Measurements from ENCODE around the gene CTTNBP2NL. TPM values are rescaled to one million over a fixed set of nuclear protein-coding genes. Genes with fewer than 3 reads are reported as not detected.
A peak's percentile ranks its signal among the peaks of the same experiment; 100 is the strongest.

The CTTNBP2NL gene
- total and polyA plus RNA-seq, 8 donors = 3.6 to 41.5 (median 13.7) TPM

DNA sequence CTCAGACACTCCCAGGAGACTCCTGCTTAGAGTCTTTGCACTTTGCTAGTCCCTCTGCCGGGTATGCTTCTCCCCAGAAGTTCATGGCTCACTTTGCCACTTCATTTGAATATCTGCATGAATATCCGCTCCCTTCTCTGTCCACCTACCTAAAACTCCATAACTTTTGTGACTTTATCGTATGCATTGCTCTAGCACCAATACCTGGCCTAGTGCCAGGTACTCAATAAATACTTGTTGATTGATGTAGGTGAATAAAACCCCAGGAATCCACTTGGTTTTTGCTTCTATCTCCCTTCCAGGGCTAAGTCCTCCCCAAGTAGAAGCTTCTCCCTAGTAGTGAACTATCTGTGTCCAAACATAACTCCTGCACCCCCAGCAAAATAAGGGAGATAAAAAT is 27.8 kb upstream of the CTTNBP2NL start:
- WGBS, 5 donors = 71 to 86% (median 75%) methylated on average over 3 of the region's 3 CpGs
- no peak for DNase-seq
- intact Hi-C loops (cut with DNase I; ENCODE audit: low total_unique reads) = no loop called here
- no peak overlapping the region for H3K4me3 ChIP-seq
- no peaks in the 10 kb centered on the region for H3K9me3 ChIP-seq
- H3K4me1 ChIP-seq = peaks cover 0 to 7% (median 2%) of the 10 kb centered on the region in 4 donors
- no peaks in the 10 kb centered on the region for H3K36me3 ChIP-seq
- TF ChIP-seq POLR2AphosphoS5 (IDR thresholded peaks at IDR 0.05) = no peak
- TF ChIP-seq POLR2A (IDR thresholded peaks at IDR 0.05) = no peak
- TF ChIP-seq EP300 (IDR thresholded peaks at IDR 0.05) = no peak
- TF ChIP-seq, protein P1, sequence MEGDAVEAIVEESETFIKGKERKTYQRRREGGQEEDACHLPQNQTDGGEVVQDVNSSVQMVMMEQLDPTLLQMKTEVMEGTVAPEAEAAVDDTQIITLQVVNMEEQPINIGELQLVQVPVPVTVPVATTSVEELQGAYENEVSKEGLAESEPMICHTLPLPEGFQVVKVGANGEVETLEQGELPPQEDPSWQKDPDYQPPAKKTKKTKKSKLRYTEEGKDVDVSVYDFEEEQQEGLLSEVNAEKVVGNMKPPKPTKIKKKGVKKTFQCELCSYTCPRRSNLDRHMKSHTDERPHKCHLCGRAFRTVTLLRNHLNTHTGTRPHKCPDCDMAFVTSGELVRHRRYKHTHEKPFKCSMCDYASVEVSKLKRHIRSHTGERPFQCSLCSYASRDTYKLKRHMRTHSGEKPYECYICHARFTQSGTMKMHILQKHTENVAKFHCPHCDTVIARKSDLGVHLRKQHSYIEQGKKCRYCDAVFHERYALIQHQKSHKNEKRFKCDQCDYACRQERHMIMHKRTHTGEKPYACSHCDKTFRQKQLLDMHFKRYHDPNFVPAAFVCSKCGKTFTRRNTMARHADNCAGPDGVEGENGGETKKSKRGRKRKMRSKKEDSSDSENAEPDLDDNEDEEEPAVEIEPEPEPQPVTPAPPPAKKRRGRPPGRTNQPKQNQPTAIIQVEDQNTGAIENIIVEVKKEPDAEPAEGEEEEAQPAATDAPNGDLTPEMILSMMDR (IDR thresholded peaks at IDR 0.05) = no peak
- no peak overlapping the region for H3K27ac ChIP-seq
- peaks cover 0 to 26% (median 3%) of the 10 kb centered on the region in 3 donors for H3K27me3 ChIP-seq

DNA sequence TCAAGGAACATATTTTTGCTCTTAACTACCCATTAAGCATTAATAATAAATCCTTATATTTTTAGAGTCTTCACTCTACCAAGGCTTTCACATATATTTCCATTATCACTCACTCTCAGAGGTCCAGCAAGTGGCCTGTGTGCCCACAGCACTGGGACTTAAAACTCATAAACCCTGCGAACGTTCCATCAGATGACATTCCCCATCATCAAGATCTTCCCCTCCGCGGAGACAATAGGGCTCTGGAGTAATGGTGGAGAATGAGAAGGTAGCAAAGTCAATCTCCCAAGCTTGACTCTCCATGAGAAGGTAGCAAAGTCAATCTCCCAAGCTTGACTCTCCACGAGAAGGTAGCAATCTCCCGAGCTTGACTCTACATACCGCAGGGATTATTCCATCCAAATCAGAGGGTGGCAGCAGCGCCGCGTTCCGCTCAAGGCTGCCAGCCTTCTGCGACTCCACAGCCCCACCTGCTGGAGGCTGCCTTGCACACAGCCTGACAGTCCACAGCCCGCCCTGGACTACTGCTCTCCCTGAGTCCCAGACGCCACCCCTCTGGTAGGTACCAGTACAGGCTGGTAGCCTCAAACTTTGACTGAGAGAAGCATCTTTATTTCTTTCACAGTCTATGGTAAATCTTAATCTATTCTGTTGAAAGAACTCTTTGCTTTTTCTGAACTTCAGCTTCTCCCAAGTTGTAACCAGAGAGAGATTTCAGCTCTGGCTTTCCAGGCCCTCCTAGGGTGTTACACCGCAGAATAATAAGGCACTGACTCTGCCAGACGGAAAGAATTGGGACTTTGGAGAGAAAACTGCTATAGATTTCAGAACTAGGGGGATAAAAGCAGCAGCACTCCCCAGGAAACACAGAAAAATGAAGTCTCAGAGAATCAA is 26.4 kb upstream of the CTTNBP2NL start:
- peak; percentile 89 to 95 for DNase-seq
- WGBS, 5 donors = 20 to 34% (median 23%) methylated on average over 11 to 16 of the region's 16 CpGs

DNA sequence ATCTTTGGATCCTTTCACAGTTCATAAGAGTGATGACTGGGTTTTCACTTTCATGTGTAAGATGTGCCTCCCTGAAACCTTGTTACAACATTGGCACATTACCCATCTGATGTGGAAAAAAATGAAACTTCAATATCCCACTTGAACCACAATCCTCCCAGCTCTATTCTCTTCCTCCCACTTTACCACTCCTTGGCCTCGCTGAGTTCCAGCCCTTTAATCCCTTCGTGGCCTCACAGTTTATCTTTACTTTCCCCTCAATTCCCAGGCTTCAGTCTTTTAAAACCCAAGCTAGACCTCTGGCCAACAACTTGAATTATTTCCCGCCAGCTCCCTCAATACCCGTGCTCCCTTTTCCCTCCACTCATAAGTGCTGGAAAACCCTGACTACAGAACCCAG is 25.0 kb upstream of the CTTNBP2NL start:
- DNase-seq = no peak
- Histone ChIP-seq H3K27me3 (peaks cover 0 to 26% (median 3%) of the 10 kb centered on the region in 3 donors), H3K4me1 (peaks cover 0 to 7% (median 2%) of the 10 kb centered on the region in 4 donors), H3K27ac (no peak overlapping the region), H3K9me3 (no peaks in the 10 kb centered on the region), H3K36me3 (no peaks in the 10 kb centered on the region), H3K4me3 (no peak overlapping the region)
- WGBS, 5 donors = 47 to 59% (median 54%) methylated on average over 4 of the region's 4 CpGs
- intact Hi-C loops (cut with DNase I; ENCODE audit: low total_unique reads) = no loop called here
- no peak for TF ChIP-seq POLR2A (IDR thresholded peaks at IDR 0.05)
- TF ChIP-seq EP300 (IDR thresholded peaks at IDR 0.05) = no peak
- TF ChIP-seq, protein P1 (IDR thresholded peaks at IDR 0.05) = no peak
- no peak for TF ChIP-seq POLR2AphosphoS5 (IDR thresholded peaks at IDR 0.05)

More for the DNA sequence above, 26.4 kb upstream of the CTTNBP2NL start:
- H3K36me3 ChIP-seq = no peaks in the 10 kb centered on the region
- no peak overlapping the region for H3K4me3 ChIP-seq
- H3K9me3 ChIP-seq = no peaks in the 10 kb centered on the region
- TF ChIP-seq, protein P1 (IDR thresholded peaks at IDR 0.05) = peak in 5 of 7 experiments; percentile 86 to 95 (median 90)
- TF ChIP-seq POLR2AphosphoS5 (IDR thresholded peaks at IDR 0.05) = peak in 1 of 3 donors; percentile 62
- no peak for TF ChIP-seq EP300 (IDR thresholded peaks at IDR 0.05)
- peaks cover 0 to 7% (median 2%) of the 10 kb centered on the region in 4 donors for H3K4me1 ChIP-seq
- no peak overlapping the region for H3K27ac ChIP-seq
- peaks cover 0 to 26% (median 3%) of the 10 kb centered on the region in 3 donors for H3K27me3 ChIP-seq
- intact Hi-C loops (cut with DNase I; ENCODE audit: low total_unique reads) = no loop called here

GRCh38 chr1:112371775-112372174 is 24.2 kb upstream of the CTTNBP2NL start:
- no peaks in the 10 kb centered on the region for H3K9me3 ChIP-seq
- peaks cover 0 to 7% (median 2%) of the 10 kb centered on the region in 4 donors for H3K4me1 ChIP-seq
- TF ChIP-seq EP300 (IDR thresholded peaks at IDR 0.05) (no peak), POLR2AphosphoS5 (IDR thresholded peaks at IDR 0.05) (no peak), POLR2A (IDR thresholded peaks at IDR 0.05) (no peak)
- TF ChIP-seq, protein P1 (IDR thresholded peaks at IDR 0.05) = no peak
- peaks cover 0 to 26% (median 3%) of the 10 kb centered on the region in 3 donors for H3K27me3 ChIP-seq
- H3K4me3 ChIP-seq = no peak overlapping the region
- intact Hi-C loops (cut with DNase I; ENCODE audit: low total_unique reads) = no loop called here
- 83 to 92% (median 88%) methylated on average over 3 of the region's 3 CpGs for WGBS, 5 donors
- DNase-seq = no peak
- no peaks in the 10 kb centered on the region for H3K36me3 ChIP-seq
- no peak overlapping the region for H3K27ac ChIP-seq

Measured in stomach (tissue), 9 donors.